ENCODE results near the gene SPANXA1.
"Not testable (repeated sequence)": the region's sequence is repeated elsewhere in the genome, so short reads cannot be mapped to it uniquely, and the experiment has no call there.

Gene SPANXA1, protein sequence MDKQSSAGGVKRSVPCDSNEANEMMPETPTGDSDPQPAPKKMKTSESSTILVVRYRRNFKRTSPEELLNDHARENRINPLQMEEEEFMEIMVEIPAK

DNA sequence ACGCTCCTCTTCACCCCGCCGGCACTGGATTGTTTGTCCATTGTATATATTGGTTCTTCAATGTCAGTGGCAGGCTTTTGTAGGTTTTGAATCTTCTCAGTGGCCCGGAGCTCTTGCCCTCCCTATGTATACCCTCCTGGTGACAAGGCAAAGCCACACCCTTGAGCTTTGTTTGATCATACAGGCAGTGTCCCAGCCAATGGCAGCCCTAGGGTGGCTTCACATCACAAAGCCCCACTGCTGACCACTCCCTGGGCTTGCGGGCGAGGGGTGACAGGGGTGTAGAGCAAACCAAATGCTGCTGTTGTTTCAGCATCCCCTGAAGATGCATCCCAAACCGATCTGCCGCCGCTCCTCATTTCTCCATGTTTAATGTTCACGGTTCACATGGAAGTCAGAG is at the start of gene SPANXA1:
SPANXA1 (minus strand) TSS at position 101 of the 400 bp plus-strand sequence; CDS start at position 41, 60 bp downstream.
- DNase-seq, result not testable (repeated sequence)

DNA sequence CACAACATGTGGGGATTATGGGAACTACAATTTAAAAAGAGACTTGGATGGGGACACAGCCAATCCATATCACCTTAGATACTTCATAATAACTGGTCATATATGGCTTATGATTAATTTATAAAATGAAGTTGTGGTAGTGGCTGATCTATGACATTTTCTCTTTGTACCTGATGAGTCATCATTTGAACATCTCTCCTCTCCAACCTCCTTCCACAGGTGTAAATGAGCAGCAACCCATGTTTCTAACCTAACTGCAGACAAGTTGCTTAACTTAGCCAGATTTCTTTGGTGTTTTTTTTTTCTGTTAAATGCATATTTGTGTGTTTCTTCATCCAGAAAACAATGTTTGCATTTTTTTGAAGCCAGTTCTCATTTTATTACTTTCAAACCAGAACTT is 47.6 kb upstream of the SPANXA1 start:
- no peak for DNase-seq

DNA sequence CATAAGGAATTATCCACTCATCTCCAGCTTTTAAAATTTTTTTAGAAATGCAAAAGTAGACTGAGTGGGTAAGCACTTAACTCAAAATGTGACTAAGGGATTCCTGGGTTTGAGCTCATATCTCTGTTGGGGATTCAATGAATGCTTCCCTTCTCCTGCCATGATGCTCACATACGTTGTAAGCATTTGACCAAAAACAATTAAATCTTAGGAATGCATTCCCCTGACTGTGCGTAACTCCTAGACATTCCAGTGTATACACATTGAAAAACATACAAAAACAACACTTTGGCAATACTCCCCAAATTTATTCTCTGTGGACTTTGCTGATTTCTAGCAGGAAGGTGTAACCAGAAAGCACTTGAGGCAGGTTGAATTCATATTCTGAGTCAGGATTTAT is 34.8 kb upstream of the SPANXA1 start:
- no peak for DNase-seq

DNA sequence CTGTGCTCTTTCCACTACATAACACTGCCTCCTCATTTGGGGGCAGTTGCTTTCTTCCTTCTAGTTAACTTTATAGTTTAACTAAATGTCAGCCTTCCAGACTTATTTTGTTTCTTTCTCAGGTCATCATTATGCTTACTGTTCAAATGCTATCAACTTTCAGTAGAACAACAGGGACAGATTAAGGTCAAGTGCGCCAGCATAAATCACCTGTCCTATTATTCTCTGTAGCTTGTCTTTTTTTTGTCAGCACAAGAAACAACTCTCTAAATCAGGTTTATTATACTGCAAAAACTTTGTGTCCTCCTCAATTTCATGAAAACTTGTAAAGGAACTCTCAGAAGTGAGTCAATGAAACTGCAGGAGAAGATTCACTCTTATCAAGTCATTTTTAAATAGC is 24.6 kb upstream of the SPANXA1 start:
- DNase-seq, result no peak

DNA sequence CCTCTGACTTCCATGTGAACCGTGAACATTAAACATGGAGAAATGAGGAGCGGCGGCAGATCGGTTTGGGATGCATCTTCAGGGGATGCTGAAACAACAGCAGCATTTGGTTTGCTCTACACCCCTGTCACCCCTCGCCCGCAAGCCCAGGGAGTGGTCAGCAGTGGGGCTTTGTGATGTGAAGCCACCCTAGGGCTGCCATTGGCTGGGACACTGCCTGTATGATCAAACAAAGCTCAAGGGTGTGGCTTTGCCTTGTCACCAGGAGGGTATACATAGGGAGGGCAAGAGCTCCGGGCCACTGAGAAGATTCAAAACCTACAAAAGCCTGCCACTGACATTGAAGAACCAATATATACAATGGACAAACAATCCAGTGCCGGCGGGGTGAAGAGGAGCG is 4.9 kb upstream of the SPANXA1 start, which contains the start of gene SPANXA2:
SPANXA2 (plus strand) TSS at position 301 of the 400 bp plus-strand sequence; CDS start at position 361, 60 bp downstream.
- DNase-seq, result not testable (repeated sequence)

DNA sequence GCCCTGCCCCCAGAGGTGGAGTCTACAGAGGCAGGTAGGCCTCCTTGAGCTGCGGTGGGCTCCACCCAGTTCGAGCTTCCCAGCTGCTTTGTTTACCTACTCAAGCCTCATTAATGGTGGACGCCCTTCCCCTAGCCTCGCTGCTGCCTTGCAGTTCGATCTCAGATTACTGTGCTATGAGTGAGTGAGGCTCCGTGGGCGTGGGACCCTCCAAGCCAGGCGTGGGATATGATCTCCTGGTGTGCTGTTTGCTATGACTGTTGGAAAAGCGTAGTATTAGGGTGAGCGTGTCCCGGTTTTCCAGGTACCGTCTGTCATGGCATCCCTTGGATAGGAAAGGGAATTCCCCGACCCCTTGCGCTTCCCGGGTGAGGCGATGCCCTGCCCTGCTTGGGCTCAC is 42.0 kb downstream of the SPANXA1 start:
- DNase-seq, result not testable (repeated sequence)

All from CD4-positive, alpha-beta T cell treated with Interleukin-4 for 1 hour (primary cell).